ENCODE results near the gene CCDC136.
A peak's percentile ranks its signal among the peaks of the same experiment; 100 is the strongest.

CCDC136 gene

DNA sequence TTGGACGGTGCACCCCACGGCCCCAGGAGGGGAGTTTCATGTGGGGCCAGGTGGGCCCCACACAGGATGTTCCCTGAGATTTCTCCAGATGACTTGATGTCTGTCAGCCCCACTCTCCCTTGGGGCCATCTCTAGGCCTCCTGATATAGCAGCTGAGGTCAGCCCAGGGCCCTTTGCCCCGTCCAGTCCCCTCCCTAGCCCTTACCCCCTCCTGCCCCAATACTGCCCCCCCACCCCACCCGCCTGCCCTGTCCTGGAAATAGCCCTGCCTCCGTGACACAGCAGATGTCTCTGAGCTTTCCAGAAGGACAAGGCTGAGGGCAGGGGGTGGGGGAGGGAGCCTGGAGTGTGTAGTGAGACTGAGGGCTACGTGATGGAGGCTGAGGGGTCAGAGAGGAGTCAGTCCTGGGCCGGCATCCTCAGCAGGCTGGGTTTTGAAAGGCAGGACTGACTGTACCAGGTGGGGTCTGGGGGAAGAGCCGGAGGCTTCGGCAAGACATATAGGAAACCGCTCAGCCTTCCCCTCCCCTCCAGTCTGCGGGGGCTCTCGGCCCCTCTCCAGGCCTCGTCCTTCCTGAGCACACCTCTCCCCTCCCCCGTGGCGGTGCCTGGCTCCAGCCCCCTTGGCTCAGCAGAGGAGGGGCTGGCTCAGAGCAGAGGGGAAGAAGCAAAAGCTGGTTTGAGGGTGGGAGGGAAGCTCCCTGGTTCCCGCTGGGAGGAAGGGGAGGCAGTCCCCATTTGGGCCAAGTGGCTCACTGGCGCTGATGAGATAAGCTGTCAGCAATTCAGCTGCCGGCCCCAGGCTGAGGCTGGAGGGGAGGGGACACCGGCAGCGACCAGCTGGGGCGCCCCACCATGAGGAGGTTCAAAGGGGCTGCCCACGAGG lies 40.5 kb downstream of the CCDC136 start:
- DNase-seq = peak in 20 of 56 donors; percentile 3 to 65 (median 38)

DNA sequence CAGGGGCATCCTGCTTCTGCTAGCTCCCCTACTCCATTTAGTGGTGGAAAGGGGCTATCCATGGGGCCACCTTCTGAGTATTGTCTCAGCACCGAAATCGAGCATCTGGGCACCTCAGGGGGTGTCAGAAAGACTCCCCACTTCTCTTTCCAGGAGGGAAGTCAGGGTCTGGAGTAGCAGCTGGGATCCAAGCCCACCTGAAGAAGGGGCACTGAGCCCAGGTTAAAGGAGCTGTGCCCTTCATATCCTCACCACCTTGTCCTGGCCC lies 41.0 kb downstream of the CCDC136 start:
- DNase-seq = peak in 1 of 56 donors; percentile 63

GRCh38 chr7:128833148-128833945 lies 41.6 kb downstream of the CCDC136 start:
- DNase-seq = peak in 54 of 56 donors; percentile 23 to 85 (median 62)

- peak in 3 of 56 donors; percentile 51 to 58 (median 52) for DNase-seq
These were observed 42.2 kb downstream of the CCDC136 start for GRCh38 chr7:128833946-128834325.

GRCh38 chr7:128835231-128835751 lies 43.5 kb downstream of the CCDC136 start:
- DNase-seq = no peak

DNA sequence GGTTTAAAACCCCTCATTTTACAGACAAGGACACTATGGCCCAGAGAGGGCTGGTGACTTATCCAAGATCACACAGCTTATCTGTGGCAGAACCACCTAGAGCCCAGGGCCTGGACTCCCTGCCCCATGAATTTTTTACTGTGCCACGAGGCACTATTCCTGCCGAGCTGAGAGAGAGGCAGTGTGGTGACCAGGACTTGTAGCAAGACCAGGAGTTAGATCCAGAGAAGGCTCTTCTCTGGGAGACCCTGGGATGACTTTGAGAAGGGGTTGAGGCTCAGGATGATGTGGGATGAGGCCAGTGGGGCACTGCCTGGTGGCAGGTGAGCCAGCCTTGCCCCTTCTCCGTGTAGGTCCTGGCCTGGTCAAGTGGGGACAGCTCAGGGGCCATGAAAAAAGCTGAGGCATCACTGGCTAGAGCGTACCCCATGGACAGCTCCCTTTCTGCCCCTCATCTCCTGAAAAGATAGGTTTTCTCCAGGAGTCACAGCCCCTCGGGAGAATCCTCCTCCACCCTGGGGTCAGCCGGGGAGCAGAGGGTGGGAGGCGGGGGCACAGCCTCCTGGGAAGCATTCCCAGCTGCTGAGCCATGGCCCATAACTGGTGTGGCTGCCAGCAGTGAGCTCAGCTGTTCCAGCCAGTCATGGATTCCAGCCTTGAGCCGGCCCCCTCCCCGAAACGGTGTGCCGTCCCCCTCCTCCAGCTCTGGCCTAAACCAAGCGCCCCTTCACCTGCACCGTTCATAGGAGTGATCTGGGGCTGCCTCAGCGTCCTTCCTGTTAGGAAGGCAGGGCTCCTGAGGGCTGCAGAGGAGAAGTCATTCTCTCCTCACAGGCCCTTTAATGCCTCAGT lies 44.2 kb downstream of the CCDC136 start:
- peak in 32 of 56 donors; percentile 10 to 66 (median 42) for DNase-seq

- DNase-seq = peak in 46 of 56 donors; percentile 10 to 83 (median 46)
These were observed 45.1 kb downstream of the CCDC136 start for GRCh38 chr7:128836729-128837348.

DNA sequence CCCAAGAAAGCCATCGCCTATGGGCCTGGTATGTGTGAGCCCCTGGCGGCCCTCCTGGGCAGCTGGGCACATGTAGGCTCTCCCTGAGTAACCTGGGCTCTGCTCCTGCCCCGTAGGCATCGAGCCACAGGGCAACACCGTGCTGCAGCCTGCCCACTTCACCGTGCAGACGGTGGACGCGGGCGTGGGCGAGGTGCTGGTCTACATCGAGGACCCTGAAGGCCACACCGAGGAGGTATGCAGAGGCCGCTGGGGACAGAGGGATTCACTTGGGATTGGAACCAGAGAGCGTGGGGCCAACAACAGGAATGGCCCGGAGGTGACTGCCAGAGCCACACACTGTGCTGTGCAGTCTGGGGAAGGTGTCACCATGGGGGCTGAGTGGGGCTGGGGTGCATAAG lies 45.8 kb downstream of the CCDC136 start:
- no peak for DNase-seq

DNA sequence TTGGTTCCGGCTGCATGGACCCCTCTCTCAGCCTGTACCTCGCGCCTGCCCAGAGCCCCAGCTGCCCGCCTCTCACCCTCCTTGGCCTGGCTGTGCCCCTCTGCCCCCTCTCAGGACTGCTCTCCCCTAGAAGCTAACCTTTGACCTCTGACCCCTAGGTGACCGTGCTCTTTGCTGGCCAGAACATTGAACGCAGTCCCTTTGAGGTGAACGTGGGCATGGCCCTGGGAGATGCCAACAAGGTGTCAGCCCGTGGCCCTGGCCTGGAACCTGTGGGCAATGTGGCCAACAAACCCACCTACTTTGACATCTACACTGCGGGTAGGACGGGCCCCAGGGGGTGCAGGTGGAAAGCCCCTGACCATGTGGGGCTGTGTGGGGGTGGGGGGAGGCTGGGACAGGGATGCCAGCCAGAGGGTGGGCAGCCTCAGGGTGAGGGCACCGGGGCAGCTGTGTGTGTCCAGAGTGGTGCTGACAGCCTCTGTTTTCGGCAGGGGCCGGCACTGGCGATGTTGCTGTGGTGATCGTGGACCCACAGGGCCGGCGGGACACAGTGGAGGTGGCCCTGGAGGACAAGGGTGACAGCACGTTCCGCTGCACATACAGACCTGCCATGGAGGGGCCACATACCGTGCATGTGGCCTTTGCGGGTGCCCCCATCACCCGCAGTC lies 46.5 kb downstream of the CCDC136 start:
- DNase-seq = no peak

DNA sequence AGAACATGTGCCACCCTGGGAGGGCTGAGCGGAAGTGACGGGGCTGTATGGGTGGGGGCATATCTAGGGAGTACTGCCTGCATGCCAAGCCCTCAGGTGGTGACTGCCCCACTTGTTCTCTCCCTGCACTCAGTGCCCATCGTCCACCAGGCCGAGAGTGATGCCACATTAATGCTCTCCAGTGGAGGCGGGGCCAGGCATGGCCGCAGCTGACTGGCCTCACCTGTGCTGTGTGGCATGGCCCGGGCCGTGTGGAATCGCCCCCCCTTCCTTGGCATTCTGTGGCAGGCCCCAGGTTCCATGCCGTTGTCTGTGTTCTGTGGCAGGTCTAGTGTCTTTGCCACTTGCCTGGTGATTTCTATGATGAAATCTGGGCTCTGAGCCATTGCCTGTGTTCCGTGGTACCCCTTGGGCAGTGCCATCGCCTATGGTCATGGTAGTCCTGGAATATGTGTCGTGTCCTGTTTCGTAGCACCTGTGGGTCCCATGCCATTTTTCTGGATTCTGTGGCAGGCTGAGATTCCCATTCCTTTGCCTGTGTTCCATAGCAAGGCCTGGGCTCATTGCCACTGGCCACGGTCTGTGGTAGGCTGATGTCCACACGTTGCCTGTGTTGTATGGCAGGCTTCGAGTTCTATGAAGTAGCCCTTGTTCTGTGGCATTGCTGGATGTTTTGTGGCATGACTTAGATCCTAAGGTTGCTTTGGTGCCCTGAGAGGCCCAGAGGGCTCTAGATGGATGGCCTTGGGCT lies 47.4 kb downstream of the CCDC136 start:
- DNase-seq = peak in 2 of 56 donors; percentile 14 to 16

- no peak for DNase-seq
These were observed 48.0 kb downstream of the CCDC136 start for GRCh38 chr7:128839751-128840177.

DNA sequence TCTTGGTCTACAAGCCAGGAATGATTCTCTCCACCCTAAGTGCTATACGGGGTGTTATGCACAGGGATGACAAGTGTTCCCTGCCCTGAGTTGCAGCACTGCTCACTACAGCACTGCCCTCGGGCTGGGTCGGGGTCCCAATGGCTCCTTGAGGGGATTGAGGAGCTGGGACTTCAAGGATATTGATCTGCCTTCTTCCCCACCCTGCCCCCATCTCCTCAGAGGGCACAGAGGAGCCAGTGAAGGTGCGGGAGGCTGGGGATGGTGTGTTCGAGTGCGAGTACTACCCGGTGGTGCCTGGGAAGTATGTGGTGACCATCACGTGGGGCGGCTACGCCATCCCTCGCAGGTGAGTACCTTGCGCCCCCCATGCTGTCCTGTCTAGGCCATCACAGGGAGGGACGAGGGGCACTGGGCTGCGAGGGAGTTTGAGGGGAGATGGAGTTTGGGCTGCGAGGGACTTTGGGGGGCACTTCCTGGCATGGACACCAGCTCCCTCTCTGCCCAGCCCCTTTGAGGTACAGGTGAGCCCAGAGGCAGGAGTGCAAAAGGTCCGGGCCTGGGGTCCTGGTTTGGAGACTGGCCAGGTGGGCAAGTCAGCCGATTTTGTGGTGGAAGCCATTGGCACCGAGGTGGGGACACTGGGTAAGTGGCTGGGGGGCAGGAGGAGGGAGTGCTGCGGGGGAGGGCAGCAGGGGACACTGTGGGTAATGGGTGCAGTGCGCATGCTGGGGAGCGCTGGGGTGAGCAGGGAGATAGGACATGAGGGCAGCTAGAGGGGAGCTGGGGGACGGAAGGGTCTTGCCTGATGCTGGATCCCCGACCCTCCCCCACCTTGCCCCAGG lies 48.8 kb downstream of the CCDC136 start:
- no peak for DNase-seq

- no peak for DNase-seq
These were observed 49.5 kb downstream of the CCDC136 start for GRCh38 chr7:128841171-128841690.

GRCh38 chr7:128841921-128842673 lies 50.3 kb downstream of the CCDC136 start:
- peak in 8 of 56 donors; percentile 3 to 39 (median 16) for DNase-seq

- no peak for DNase-seq
These were observed 51.2 kb downstream of the CCDC136 start for GRCh38 chr7:128842674-128843641.
